Measurements from ENCODE around the gene ZNF507. TPM values are rescaled to one million over a fixed set of nuclear protein-coding genes. Genes with fewer than 3 reads are reported as not detected.

ZNF507 gene
- polyA plus RNA-seq, 3 donors, result 0.08 to 0.39 (median 0.10) TPM

DNA sequence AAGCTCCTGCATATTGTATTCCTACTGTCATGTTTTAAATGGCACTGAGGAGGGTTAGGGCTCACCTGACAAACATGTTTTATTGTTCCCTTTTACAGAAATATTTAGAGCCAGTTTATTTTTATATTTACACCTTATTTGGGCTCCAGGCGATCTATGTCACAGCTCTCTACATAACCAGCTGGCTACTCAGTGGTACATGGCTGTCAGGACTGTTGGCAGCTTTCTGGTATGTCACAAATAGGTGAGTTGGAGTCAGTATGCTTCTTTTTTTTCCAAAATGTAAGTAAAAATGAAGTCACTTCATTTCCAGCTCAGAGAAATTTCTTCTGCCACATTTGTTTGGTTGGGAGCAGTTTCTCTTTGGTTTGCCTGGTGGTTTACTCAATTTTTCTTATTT, 91.7 kb downstream of the ZNF507 start:
- Histone ChIP-seq H3K4me3 (replicated peaks in 1 of 3; ENCODE audit: low read depth in 2 of 3, low read length in 3 of 3) (no peak overlapping the region), H3K79me2 (ENCODE audit: insufficient read depth, low read length) (no peaks in the 10 kb centered on the region), H3K4me2 (replicated peaks; ENCODE audit: extremely low read depth, low read length, poor library complexity, severe bottlenecking) (no peak overlapping the region), H3K36me3 (replicated peaks in 1 of 2; ENCODE audit: control insufficient read depth in 1 of 2, insufficient read depth in 2 of 2, low read length in 2 of 2) (peaks cover 16 to 44% of the 10 kb centered on the region in 2 donors), H4K20me1 (ENCODE audit: insufficient read depth, low read length) (no peaks in the 10 kb centered on the region), H3K9me3 (replicated peaks in 1 of 2; ENCODE audit: control insufficient read depth in 1 of 2, insufficient read depth in 1 of 2, low read length in 2 of 2) (no peaks in the 10 kb centered on the region), H3K27me3 (ENCODE audit: control insufficient read depth in 2 of 2, insufficient read depth in 2 of 2, low read length in 2 of 2) (no peaks in the 10 kb centered on the region), H2AFZ (ENCODE audit: insufficient read depth, low read depth, low read length, poor library complexity, severe bottlenecking) (no peak overlapping the region), H3K9ac (ENCODE audit: insufficient read depth, low read length, poor library complexity, severe bottlenecking) (no peak overlapping the region), H3K4me1 (ENCODE audit: control insufficient read depth in 1 of 2, insufficient read depth in 2 of 2, low read length in 2 of 2) (no peaks in the 10 kb centered on the region), H3K27ac (ENCODE audit: low read depth in 1 of 2, low read length in 2 of 2) (no peak overlapping the region)
- Mint-ChIP-seq H3K27ac (no peak overlapping the region), H3K36me3 (peaks cover 51 to 52% of the 10 kb centered on the region in 2 donors), H3K9me3 (no peaks in the 10 kb centered on the region), H3K27me3 (ENCODE audit: low read depth in 3 of 3) (peaks cover 0 to 2% (median 0%) of the 10 kb centered on the region in 3 donors), H3K4me3 (no peak overlapping the region), H3K4me1 (no peaks in the 10 kb centered on the region)
- no peak for DNase-seq
- intact Hi-C loops (cut with micrococcal nuclease), result no loop called here
- TF ChIP-seq, protein P1, sequence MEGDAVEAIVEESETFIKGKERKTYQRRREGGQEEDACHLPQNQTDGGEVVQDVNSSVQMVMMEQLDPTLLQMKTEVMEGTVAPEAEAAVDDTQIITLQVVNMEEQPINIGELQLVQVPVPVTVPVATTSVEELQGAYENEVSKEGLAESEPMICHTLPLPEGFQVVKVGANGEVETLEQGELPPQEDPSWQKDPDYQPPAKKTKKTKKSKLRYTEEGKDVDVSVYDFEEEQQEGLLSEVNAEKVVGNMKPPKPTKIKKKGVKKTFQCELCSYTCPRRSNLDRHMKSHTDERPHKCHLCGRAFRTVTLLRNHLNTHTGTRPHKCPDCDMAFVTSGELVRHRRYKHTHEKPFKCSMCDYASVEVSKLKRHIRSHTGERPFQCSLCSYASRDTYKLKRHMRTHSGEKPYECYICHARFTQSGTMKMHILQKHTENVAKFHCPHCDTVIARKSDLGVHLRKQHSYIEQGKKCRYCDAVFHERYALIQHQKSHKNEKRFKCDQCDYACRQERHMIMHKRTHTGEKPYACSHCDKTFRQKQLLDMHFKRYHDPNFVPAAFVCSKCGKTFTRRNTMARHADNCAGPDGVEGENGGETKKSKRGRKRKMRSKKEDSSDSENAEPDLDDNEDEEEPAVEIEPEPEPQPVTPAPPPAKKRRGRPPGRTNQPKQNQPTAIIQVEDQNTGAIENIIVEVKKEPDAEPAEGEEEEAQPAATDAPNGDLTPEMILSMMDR (IDR thresholded peaks at IDR 0.05), result no peak
- WGBS (ENCODE audit: insufficient coverage), result no CpG with 5 or more reads among the region's 1 CpG

Other genes starting within 250 kb of the ZNF507 start
- 10 to 100 TPM in 1 of 3 donors, 1 to 10 TPM in 2; 6.5 to 13.8 (median 7.7) TPM for gene DPY19L3, start 60.2 kb downstream of the ZNF507 start, polyA plus RNA-seq
- 10 to 100 TPM; 41.4 to 84.5 (median 79.9) TPM for gene PDCD5, start 235.6 kb downstream of the ZNF507 start, polyA plus RNA-seq